Pons (tissue), 1 donor: ENCODE measurements around the gene COX17.
A peak's percentile ranks its signal among the peaks of the same experiment; 100 is the strongest.
"Not testable (repeated sequence)": the region's sequence is repeated elsewhere in the genome, so short reads cannot be mapped to it uniquely, and the experiment has no call there.

Experiments used
- DNase-seq: peaks from one replicate; pipeline ENCODE4 v3.0.0-alpha.2; 2016; ENCODE audit warnings: low spot score

COX17 gene

GRCh38 chr3:119676771-119677640 lies at the start of gene COX17:
Gene COX17 (minus strand): TSS chr3:119677406. CDS start chr3:119677310, 96 bp downstream.
- DNase-seq, result peak; percentile 97

- DNase-seq, result no peak
These were observed 49.7 kb upstream of the COX17 start for GRCh38 chr3:119726909-119727308.

GRCh38 chr3:119723022-119723421 lies 45.8 kb upstream of the COX17 start:
- no peak for DNase-seq

GRCh38 chr3:119717520-119717919 lies 40.3 kb upstream of the COX17 start:
- no peak for DNase-seq

GRCh38 chr3:119716998-119717397 lies 39.8 kb upstream of the COX17 start:
- no peak for DNase-seq

GRCh38 chr3:119715105-119715504 lies 37.9 kb upstream of the COX17 start:
- DNase-seq, result no peak

- no peak for DNase-seq
These were observed 26.8 kb upstream of the COX17 start for GRCh38 chr3:119703820-119704531.

- DNase-seq, result peak; percentile 92
These were observed 25.6 kb upstream of the COX17 start, which contains the start of gene CFAP91 for GRCh38 chr3:119702530-119703527. Gene CFAP91 (plus strand): TSS chr3:119703022. CDS start chr3:119703099, 77 bp downstream.

GRCh38 chr3:119700920-119701734 lies 23.9 kb upstream of the COX17 start:
- DNase-seq, result no peak

- peak; percentile 52 for DNase-seq
These were observed 23.2 kb upstream of the COX17 start for GRCh38 chr3:119700269-119700919.

- no peak for DNase-seq
These were observed 20.2 kb upstream of the COX17 start for GRCh38 chr3:119697394-119697793.

- DNase-seq, result no peak
These were observed 18.3 kb upstream of the COX17 start for GRCh38 chr3:119695480-119695879.

- DNase-seq, result no peak
These were observed 12.9 kb upstream of the COX17 start for GRCh38 chr3:119690043-119690656.

GRCh38 chr3:119683421-119683820 lies 6.2 kb upstream of the COX17 start:
- no peak for DNase-seq

GRCh38 chr3:119681279-119681678 lies 4.1 kb upstream of the COX17 start:
- no peak for DNase-seq

GRCh38 chr3:119679874-119680273 lies 2.7 kb upstream of the COX17 start:
- no peak for DNase-seq

GRCh38 chr3:119678209-119678608 lies 1.0 kb upstream of the COX17 start:
- DNase-seq, result not testable (repeated sequence)

GRCh38 chr3:119677641-119677934 lies 382 bp upstream of the COX17 start:
- DNase-seq, result no peak

- no peak for DNase-seq
These were observed 1.2 kb downstream of the COX17 start for GRCh38 chr3:119676020-119676419.

- DNase-seq, result no peak
These were observed 1.9 kb downstream of the COX17 start for GRCh38 chr3:119675188-119675874.
